GM23248 (cell line): Measurements from ENCODE around the gene PARD3B. TPM values are rescaled to one million over a fixed set of nuclear protein-coding genes. Genes with fewer than 3 reads are reported as not detected.
A peak's percentile ranks its signal among the peaks of the same experiment; 100 is the strongest.

ENCODE experiments used
- DNase-seq: peaks from one replicate; pipeline ENCODE4 v3.0.0-alpha.2; 2015
- H2AFZ ChIP-seq: fragments of 200-600 bp; sonication (generic); 2 replicates; pipeline ENCODE4 v1.6.1; 2016; ENCODE audit warnings: antibody characterized with exemption
- H3F3A ChIP-seq: fragments of 200-600 bp; sonication (generic); 2 replicates; pipeline ENCODE4 v1.6.1; 2016; ENCODE audit warnings: mild to moderate bottlenecking, antibody characterized with exemption, mixed run types; ENCODE audit not compliant: insufficient read depth
- H3K27ac ChIP-seq: fragments of 200-600 bp; sonication (generic); 2 replicates; pipeline ENCODE4 v1.5.1; 2016; ENCODE audit warnings: mild to moderate bottlenecking
- H3K27me3 ChIP-seq: fragments of 200-600 bp; sonication (generic); replicated peaks from 2 replicates; pipeline ENCODE4 v1.6.1; 2016; ENCODE audit warnings: mild to moderate bottlenecking; ENCODE audit not compliant: insufficient read depth
- H3K36me3 ChIP-seq: fragments of 200-600 bp; sonication (generic); 2 replicates; pipeline ENCODE4 v1.6.1; 2016; ENCODE audit warnings: low read depth, mild to moderate bottlenecking
- H3K4me1 ChIP-seq: fragments of 200-600 bp; sonication (generic); 2 replicates; pipeline ENCODE4 v1.6.1; 2016; ENCODE audit warnings: mild to moderate bottlenecking; ENCODE audit not compliant: insufficient read depth
- H3K4me2 ChIP-seq: fragments of 200-600 bp; sonication (generic); one replicate; pipeline ENCODE4 v1.6.1; 2016; ENCODE audit warnings: mild to moderate bottlenecking; ENCODE audit not compliant: unreplicated experiment
- H3K4me3 ChIP-seq: fragments of 200-600 bp; sonication (generic); 2 replicates; pipeline ENCODE4 v1.5.1; 2016; ENCODE audit warnings: mild to moderate bottlenecking
- H3K79me2 ChIP-seq: fragments of 200-600 bp; sonication (generic); 2 replicates; pipeline ENCODE4 v1.6.1; 2016; ENCODE audit warnings: mild to moderate bottlenecking; ENCODE audit not compliant: insufficient read depth
- H3K9ac ChIP-seq: fragments of 200-600 bp; sonication (generic); 2 replicates; pipeline ENCODE4 v1.6.1; 2016; ENCODE audit warnings: mild to moderate bottlenecking
- H3K9me2 ChIP-seq: fragments of 200-600 bp; sonication (generic); 2 replicates; pipeline ENCODE4 v1.6.1; 2016; ENCODE audit warnings: mixed run types, mild to moderate bottlenecking, moderate library complexity; ENCODE audit not compliant: insufficient read depth
- H3K9me3 ChIP-seq: fragments of 200-600 bp; sonication (generic); one replicate; pipeline ENCODE4 v1.6.1; 2017; ENCODE audit warnings: low read depth
- H4K20me1 ChIP-seq: fragments of 200-600 bp; sonication (generic); 2 replicates; pipeline ENCODE4 v1.6.0; 2016; ENCODE audit not compliant: insufficient read depth
- EZH2 ChIP-seq: fragments of 200-600 bp; sonication (generic); IDR thresholded peaks from 2 replicates; pipeline ENCODE4 v1.6.1; 2018; ENCODE audit warnings: antibody characterized with exemption, mild to moderate bottlenecking; ENCODE audit not compliant: insufficient read depth, poor library complexity, severe bottlenecking
- EZH2phosphoT487 ChIP-seq: fragments of 200-600 bp; sonication (generic); IDR thresholded peaks from 2 replicates; pipeline ENCODE4 v1.6.1; 2018; ENCODE audit warnings: antibody characterized with exemption, moderate library complexity, mild to moderate bottlenecking, low read depth; ENCODE audit not compliant: insufficient read depth
- WGBS, 2 experiments: methylation state at CpG; one replicate each; pipeline ENCODE4 v1.1.6; 2015 to 2017; ENCODE audit warnings: low lambda C conversion rate in 2 of 2, low coverage in 1 of 2; ENCODE audit errors: missing lambda C conversion rate in 2 of 2; 5-methylcytosine and 5-hydroxymethylcytosine counted together
- in situ Hi-C: fragments of 300-500 bp; cut with MboI; formaldehyde crosslinking; loops from 2 replicates; pipeline ENCODE4 v1.15.0; 2020
- polyA plus RNA-seq: library from polyadenylated mRNA; unstranded; fragments of >200 nt; fragmentation: Nextera tagmentation; extraction: Ambion mirVana; gene quantifications from 2 replicates; pipeline ENCODE4 v1.2.1, GENCODE V29; 2016
- total RNA-seq: library from RNA; depleted of rRNA; stranded (reverse); fragments of >200 nt; shearing (Covaris generic); gene quantifications from 2 replicates; pipeline ENCODE4 v1.2.3, GENCODE V29; 2014

PARD3B gene
- total and polyA plus RNA-seq, 2 experiments from 2014 or later = 2.5 to 6.9 TPM

DNA sequence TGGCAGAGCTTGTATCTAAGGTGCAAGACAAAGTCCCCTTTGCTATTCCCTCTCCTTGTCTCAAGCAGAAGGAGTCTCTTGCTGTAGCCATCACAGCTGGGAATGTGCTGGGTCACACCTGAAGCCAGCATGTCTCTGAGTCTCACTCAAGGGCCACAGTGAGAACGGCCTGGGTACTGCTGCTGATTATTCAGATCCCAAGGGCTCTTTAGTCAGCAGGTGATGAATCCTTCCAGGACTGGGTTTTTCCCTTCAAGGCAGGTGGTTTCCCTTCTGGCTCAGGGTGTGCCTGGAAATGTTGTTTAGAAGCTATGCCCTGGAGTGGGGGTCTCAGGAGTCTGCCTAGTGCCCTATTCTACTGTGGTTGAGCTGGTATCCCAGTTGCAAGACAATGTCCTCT, 356.3 kb downstream of the PARD3B start:
- Histone ChIP-seq H3K4me2 (no peak overlapping the region), H3K4me3 (no peak overlapping the region), H3K27ac (no peak overlapping the region), H3K9me2 (no peaks in the 10 kb centered on the region), H3K9me3 (no peaks in the 10 kb centered on the region), H3K4me1 (peaks cover 3% of the 10 kb centered on the region), H3K36me3 (no peaks in the 10 kb centered on the region), H3K9ac (no peak overlapping the region), H3F3A (no peaks in the 10 kb centered on the region), H3K79me2 (no peaks in the 10 kb centered on the region), H4K20me1 (no peaks in the 10 kb centered on the region), H2AFZ (no peak overlapping the region), H3K27me3 (no peaks in the 10 kb centered on the region)
- DNase-seq = no peak
- in situ Hi-C loops = no loop called here
- WGBS, 2 experiments = 41 to 67% methylated on average over 1 of the region's 1 CpG
- TF ChIP-seq EZH2phosphoT487 = no peak
- TF ChIP-seq EZH2 = no peak

DNA sequence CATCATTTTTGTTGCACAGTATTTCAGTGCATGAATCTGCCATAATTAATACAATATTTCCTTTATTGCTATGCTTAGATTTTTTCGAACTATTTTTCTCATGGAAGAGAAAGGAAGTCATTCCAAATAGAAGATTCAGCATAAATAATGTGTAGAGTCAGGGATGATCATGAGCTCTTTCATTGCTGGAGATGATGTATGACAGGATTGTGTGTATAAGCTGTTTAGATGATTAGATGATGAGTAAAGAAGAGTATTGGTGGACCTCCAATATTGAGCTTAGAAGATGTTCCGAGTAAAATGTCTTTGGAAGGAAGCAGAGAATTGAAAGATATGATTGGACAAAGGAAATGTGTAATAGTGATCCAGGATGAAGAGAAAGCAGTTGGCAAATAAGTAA, 364.5 kb downstream of the PARD3B start:
- no peak overlapping the region for H3K27ac ChIP-seq
- WGBS, 2 experiments = 4 to 8% methylated on average over 2 of the region's 2 CpGs
- no peaks in the 10 kb centered on the region for H3K36me3 ChIP-seq
- no peak for TF ChIP-seq EZH2phosphoT487
- no peak for TF ChIP-seq EZH2
- no peaks in the 10 kb centered on the region for H3K27me3 ChIP-seq
- H3K9me3 ChIP-seq = no peaks in the 10 kb centered on the region
- no peaks in the 10 kb centered on the region for H4K20me1 ChIP-seq
- H3K4me2 ChIP-seq = peak overlapping the region; percentile 16
- in situ Hi-C loops = no loop called here
- H3K9me2 ChIP-seq = no peaks in the 10 kb centered on the region
- H3K4me3 ChIP-seq = peak overlapping the region; percentile 14; the same call in 1 of the 2 replicates
- peak; percentile 45 for DNase-seq
- peaks cover 18% of the 10 kb centered on the region for H3K4me1 ChIP-seq
- H3F3A ChIP-seq = peaks cover 9% of the 10 kb centered on the region
- no peaks in the 10 kb centered on the region for H3K79me2 ChIP-seq
- H2AFZ ChIP-seq = 0 out of 2 replicates have a peak overlapping the region, but pooled peaks have one; percentile 20
- H3K9ac ChIP-seq = no peak overlapping the region

DNA sequence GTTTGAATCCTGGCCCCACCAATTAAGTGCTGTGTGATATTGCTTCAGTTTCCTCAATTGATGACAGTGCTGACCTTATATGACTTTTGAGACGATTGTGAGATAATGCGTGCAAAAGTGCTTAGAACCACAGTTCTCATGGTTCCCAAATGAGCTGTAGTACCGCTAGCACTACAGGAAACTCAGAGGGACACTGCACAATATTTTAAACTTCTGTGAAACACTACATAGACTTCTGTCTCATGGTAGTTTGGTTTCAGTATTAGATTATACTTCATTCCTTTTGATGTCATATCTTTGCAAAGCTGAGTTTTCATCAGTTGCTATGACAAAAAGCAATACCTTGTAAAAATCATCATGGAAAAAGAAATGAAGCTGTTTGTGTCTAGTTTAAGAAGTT, 368.0 kb downstream of the PARD3B start:
- H2AFZ ChIP-seq = no peak overlapping the region
- H3K27ac ChIP-seq = no peak overlapping the region
- H3K27me3 ChIP-seq = no peaks in the 10 kb centered on the region
- H4K20me1 ChIP-seq = no peaks in the 10 kb centered on the region
- peaks cover 9% of the 10 kb centered on the region for H3F3A ChIP-seq
- no peak overlapping the region for H3K4me3 ChIP-seq
- H3K9ac ChIP-seq = no peak overlapping the region
- H3K36me3 ChIP-seq = no peaks in the 10 kb centered on the region
- peaks cover 15% of the 10 kb centered on the region for H3K4me1 ChIP-seq
- 87 to 94% methylated on average over 3 of the region's 3 CpGs for WGBS, 2 experiments
- in situ Hi-C loops = no loop called here
- no peak for DNase-seq
- no peaks in the 10 kb centered on the region for H3K79me2 ChIP-seq
- no peak overlapping the region for H3K4me2 ChIP-seq
- H3K9me3 ChIP-seq = no peaks in the 10 kb centered on the region
- TF ChIP-seq EZH2 (no peak), EZH2phosphoT487 (no peak)
- no peaks in the 10 kb centered on the region for H3K9me2 ChIP-seq

- H3K9me3 ChIP-seq = no peaks in the 10 kb centered on the region
- no peaks in the 10 kb centered on the region for H3K36me3 ChIP-seq
- 91 to 96% methylated on average over 8 of the region's 8 CpGs for WGBS, 2 experiments
- DNase-seq = no peak
- in situ Hi-C loops = no loop called here
- peaks cover 15% of the 10 kb centered on the region for H3K4me1 ChIP-seq
- H3K9ac ChIP-seq = no peak overlapping the region
- H3K27ac ChIP-seq = no peak overlapping the region
- H3K4me3 ChIP-seq = no peak overlapping the region
- TF ChIP-seq EZH2 = no peak
- no peak for TF ChIP-seq EZH2phosphoT487
- H3K4me2 ChIP-seq = no peak overlapping the region
- no peaks in the 10 kb centered on the region for H3K9me2 ChIP-seq
- H3K79me2 ChIP-seq = no peaks in the 10 kb centered on the region
- no peak overlapping the region for H2AFZ ChIP-seq
- no peaks in the 10 kb centered on the region for H3K27me3 ChIP-seq
- H4K20me1 ChIP-seq = no peaks in the 10 kb centered on the region
- peaks cover 9% of the 10 kb centered on the region for H3F3A ChIP-seq
Observed at GRCh38 chr2:204913854-204914464, 368.7 kb downstream of the PARD3B start.
